GM19455 (cell line): Measurements from ENCODE around the gene GBF1.
"Not testable (repeated sequence)": the region's sequence is repeated elsewhere in the genome, so short reads cannot be mapped to it uniquely, and the experiment has no call there.

Experiments used
- ATAC-seq: cut with Tn5 transposase; IDR thresholded peaks from one replicate; pipeline ENCODE4 v1.9.1; 2021; ENCODE audit not compliant: unreplicated experiment

The GBF1 gene

GRCh38 chr10:102268375-102268888 is 23.1 kb downstream of the GBF1 start:
- ATAC-seq = no peak

GRCh38 chr10:102269017-102269416 is 23.7 kb downstream of the GBF1 start:
- ATAC-seq = no peak

- ATAC-seq = no peak
Measured at GRCh38 chr10:102274062-102274461, 28.7 kb downstream of the GBF1 start.

- ATAC-seq = no peak
Measured at GRCh38 chr10:102275343-102275742, 30.0 kb downstream of the GBF1 start.

GRCh38 chr10:102279104-102279503 is 33.8 kb downstream of the GBF1 start:
- no peak for ATAC-seq

GRCh38 chr10:102280397-102281101 is 35.2 kb downstream of the GBF1 start:
- no peak for ATAC-seq

GRCh38 chr10:102281102-102281487 is 35.8 kb downstream of the GBF1 start:
- ATAC-seq = no peak

- ATAC-seq = no peak
Measured at GRCh38 chr10:102283488-102283887, 38.2 kb downstream of the GBF1 start.

- ATAC-seq = no peak
Measured at GRCh38 chr10:102283890-102284289, 38.6 kb downstream of the GBF1 start.

- no peak for ATAC-seq
Measured at GRCh38 chr10:102284531-102284930, 39.2 kb downstream of the GBF1 start.

GRCh38 chr10:102285133-102285532 is 39.8 kb downstream of the GBF1 start:
- ATAC-seq = no peak

GRCh38 chr10:102286216-102286615 is 40.9 kb downstream of the GBF1 start:
- no peak for ATAC-seq

GRCh38 chr10:102287538-102287937 is 42.2 kb downstream of the GBF1 start:
- ATAC-seq = no peak

- no peak for ATAC-seq
Measured at GRCh38 chr10:102287991-102288390, 42.7 kb downstream of the GBF1 start.

- ATAC-seq = no peak
Measured at GRCh38 chr10:102289356-102289755, 44.0 kb downstream of the GBF1 start.

- no peak for ATAC-seq
Measured at GRCh38 chr10:102289840-102290239, 44.5 kb downstream of the GBF1 start.

- no peak for ATAC-seq
Measured at GRCh38 chr10:102291221-102291905, 46.0 kb downstream of the GBF1 start.

GRCh38 chr10:102297101-102297500 is 51.8 kb downstream of the GBF1 start:
- no peak for ATAC-seq

GRCh38 chr10:102298899-102299298 is 53.6 kb downstream of the GBF1 start:
- no peak for ATAC-seq

GRCh38 chr10:102299873-102300272 is 54.5 kb downstream of the GBF1 start:
- no peak for ATAC-seq

- ATAC-seq = no peak
Measured at GRCh38 chr10:102300278-102300843, 55.0 kb downstream of the GBF1 start.

GRCh38 chr10:102300912-102301311 is 55.6 kb downstream of the GBF1 start:
- ATAC-seq = not testable (repeated sequence)
